SIG-M5 treated with dmso at 0.1 percent for 504 hours (cell line): ENCODE data around the gene SLC25A14.
A peak's percentile ranks its signal among the peaks of the same experiment; 100 is the strongest.

Source experiments
- DNase-seq: peaks from one replicate; lab custom pipeline; 2025; ENCODE audit not compliant: unreplicated experiment; lab: John Stamatoyannopoulos, UW

Gene SLC25A14

GRCh38 chrX:130378024-130378669, 38.4 kb downstream of the SLC25A14 start:
- no peak for DNase-seq

GRCh38 chrX:130385520-130385919, 45.8 kb downstream of the SLC25A14 start, which contains the start of gene GPR119:
Gene GPR119, minus strand, starts transcription at chrX:130385674. Its CDS starts 227 bp downstream, at chrX:130385447.
- DNase-seq = no peak

GRCh38 chrX:130386408-130386808, 46.7 kb downstream of the SLC25A14 start:
- no peak for DNase-seq

GRCh38 chrX:130393451-130394074, 53.8 kb downstream of the SLC25A14 start:
- DNase-seq = no peak

GRCh38 chrX:130395341-130395740, 55.6 kb downstream of the SLC25A14 start:
- no peak for DNase-seq

- DNase-seq = peak; percentile 67
Observed at GRCh38 chrX:130401415-130402207, 61.9 kb downstream of the SLC25A14 start, which contains the start of gene RBMX2. Gene RBMX2, plus strand, starts transcription at chrX:130401987. Its CDS starts 46 bp downstream, at chrX:130402033.

- DNase-seq = no peak
Observed at GRCh38 chrX:130402208-130402684, 62.5 kb downstream of the SLC25A14 start.

GRCh38 chrX:130413415-130413814, 73.7 kb downstream of the SLC25A14 start:
- peak; percentile 43 for DNase-seq

- DNase-seq = no peak
Observed at GRCh38 chrX:130414800-130415199, 75.1 kb downstream of the SLC25A14 start.

GRCh38 chrX:130415201-130415600, 75.5 kb downstream of the SLC25A14 start:
- DNase-seq = no peak

- DNase-seq = no peak
Observed at GRCh38 chrX:130416785-130417184, 77.1 kb downstream of the SLC25A14 start.

GRCh38 chrX:130418066-130418465, 78.3 kb downstream of the SLC25A14 start:
- no peak for DNase-seq

- DNase-seq = no peak
Observed at GRCh38 chrX:130418740-130419139, 79.0 kb downstream of the SLC25A14 start.

- DNase-seq = no peak
Observed at GRCh38 chrX:130419263-130419662, 79.5 kb downstream of the SLC25A14 start.
